Mesodermal cell (in vitro differentiated cells): ENCODE results near the gene ANKRD17.

Experiments used
- H3K27ac ChIP-seq: 2 replicates; pipeline ENCODE4 v1.7.0; 2013; ENCODE audit warnings: mild to moderate bottlenecking, low read depth, low read length, moderate library complexity; ENCODE audit not compliant: severe bottlenecking
- H3K36me3 ChIP-seq: 2 replicates; pipeline ENCODE4 v1.7.1; 2013; ENCODE audit warnings: mild to moderate bottlenecking, low read length, moderate library complexity; ENCODE audit not compliant: control insufficient read depth, insufficient read depth
- H3K4me1 ChIP-seq: one replicate; pipeline ENCODE4 v1.7.1; 2013; ENCODE audit warnings: mild to moderate bottlenecking, low read length; ENCODE audit not compliant: insufficient read depth, control insufficient read depth, poor library complexity, severe bottlenecking
- H3K4me3 ChIP-seq: 2 replicates; pipeline ENCODE4 v1.7.0; 2013; ENCODE audit warnings: low read length, control low read depth, mild to moderate bottlenecking; ENCODE audit not compliant: insufficient read depth, poor library complexity, severe bottlenecking; ENCODE audit errors: extremely low read depth
- H3K9me3 ChIP-seq: 2 replicates; pipeline ENCODE4 v1.7.1; 2013; ENCODE audit warnings: mild to moderate bottlenecking, low read length, moderate library complexity; ENCODE audit not compliant: control insufficient read depth
- WGBS, 2 experiments: methylation state at CpG; one replicate each; pipeline ENCODE4 v1.1.5; 2013; ENCODE audit warnings: missing lambda C conversion rate in 2 of 2; ENCODE audit not compliant: insufficient coverage in 2 of 2; 5-methylcytosine and 5-hydroxymethylcytosine counted together

Gene ANKRD17

DNA sequence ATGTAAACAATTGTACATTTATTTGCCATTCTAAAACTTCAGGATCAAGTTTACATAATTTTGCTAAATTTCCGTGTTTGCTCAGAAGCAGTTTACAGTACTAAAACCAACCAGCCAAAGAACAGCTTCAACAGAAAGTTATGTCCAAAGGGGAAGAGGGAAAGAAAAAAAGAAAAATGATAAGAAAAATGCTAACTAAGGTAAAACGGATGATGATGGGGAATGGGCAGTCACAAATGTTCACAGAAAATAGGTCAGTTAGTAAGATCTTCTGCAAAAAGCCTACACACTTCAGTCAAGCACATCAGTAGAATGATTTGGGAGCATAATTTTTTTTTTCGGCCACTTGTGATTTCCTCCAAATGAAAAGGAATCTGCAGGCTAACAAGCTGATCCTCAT, 182.8 kb downstream of the ANKRD17 start:
- no peaks in the 10 kb centered on the region for H3K9me3 ChIP-seq
- H3K27ac ChIP-seq = no peak overlapping the region
- 100% methylated on average over 1 of the region's 3 CpGs for WGBS, 2 experiments
- no peak overlapping the region for H3K4me3 ChIP-seq
- peaks cover 49% of the 10 kb centered on the region for H3K36me3 ChIP-seq
- H3K4me1 ChIP-seq = no peaks in the 10 kb centered on the region

- Histone ChIP-seq H3K9me3 (no peaks in the 10 kb centered on the region), H3K4me3 (peak overlapping the region; percentile 77), H3K4me1 (peaks cover 7% of the 10 kb centered on the region), H3K27ac (peak overlapping the region; percentile 96), H3K36me3 (peaks cover 22% of the 10 kb centered on the region)
- WGBS, 2 experiments = 33 to 35% methylated on average over 8 of the region's 9 CpGs
Observed at GRCh38 chr4:73070074-73070390, 188.6 kb downstream of the ANKRD17 start.

DNA sequence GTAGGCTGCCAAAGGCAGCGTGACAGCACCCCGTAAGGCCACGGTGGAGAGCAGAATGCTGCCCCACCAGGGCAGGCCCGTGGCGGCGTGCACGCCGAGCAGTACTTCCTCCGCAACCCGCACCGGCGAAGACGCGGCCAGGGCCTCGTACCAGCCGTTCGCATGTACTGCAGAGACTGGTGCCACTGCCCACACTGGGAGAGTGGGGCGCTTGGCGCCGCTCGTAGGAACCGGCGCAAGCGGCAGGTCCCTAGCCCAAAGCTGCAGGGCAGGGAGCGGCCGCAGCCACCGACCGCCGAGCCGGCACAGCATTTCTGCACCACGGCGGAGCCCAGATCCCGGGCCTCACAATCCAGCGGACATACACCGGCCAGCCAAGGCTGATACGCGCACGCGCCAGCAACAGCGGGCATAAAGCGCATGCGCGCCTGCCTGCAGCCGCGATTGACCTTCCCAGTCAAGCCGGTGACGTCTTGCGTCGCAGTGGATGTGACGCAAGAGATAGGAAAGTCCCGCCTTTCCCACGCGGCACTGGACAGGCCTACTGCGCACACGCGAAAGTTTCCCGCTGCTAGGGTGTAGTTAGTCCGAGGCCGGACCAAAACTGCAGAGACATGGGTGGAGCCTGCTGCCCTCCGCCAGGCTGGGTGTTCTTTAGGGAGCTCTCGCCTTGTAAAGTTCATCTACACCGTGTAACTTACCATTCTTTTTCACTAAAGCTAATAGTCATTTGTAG, 189.1 kb downstream of the ANKRD17 start, which contains the start of gene COX18:
Gene COX18, minus strand, starts transcription at position 379 of the 736 bp plus-strand sequence. Its CDS starts 67 bp downstream, at position 312.
- Histone ChIP-seq H3K36me3 (peaks cover 26% of the 10 kb centered on the region), H3K9me3 (no peaks in the 10 kb centered on the region), H3K27ac (peak within 1 kb of the TSS; percentile 96), H3K4me3 (peak within 1 kb of the TSS; percentile 77), H3K4me1 (peaks cover 7% of the 10 kb centered on the region)
- 0 to 1% methylated on average over 45 to 59 of the region's 62 CpGs for WGBS, 2 experiments

- H3K36me3 ChIP-seq = peaks cover 28% of the 10 kb centered on the region
- H3K9me3 ChIP-seq = no peaks in the 10 kb centered on the region
- peak overlapping the region; percentile 77 for H3K4me3 ChIP-seq
- peak overlapping the region; percentile 96 for H3K27ac ChIP-seq
- WGBS, 2 experiments = 2% methylated on average over 24 to 25 of the region's 27 CpGs
- H3K4me1 ChIP-seq = peaks cover 7% of the 10 kb centered on the region
Observed at GRCh38 chr4:73068491-73069337, 189.9 kb downstream of the ANKRD17 start.

- no peaks in the 10 kb centered on the region for H3K9me3 ChIP-seq
- WGBS, 2 experiments = no CpG with 5 or more reads among the region's 4 CpGs
- H3K36me3 ChIP-seq = peaks cover 34% of the 10 kb centered on the region
Observed at GRCh38 chr4:73067971-73068394, 190.6 kb downstream of the ANKRD17 start.

GRCh38 chr4:73066928-73067327, 191.7 kb downstream of the ANKRD17 start:
- Histone ChIP-seq H3K4me1 (peaks cover 7% of the 10 kb centered on the region), H3K36me3 (peaks cover 40% of the 10 kb centered on the region), H3K27ac (no peak overlapping the region), H3K9me3 (no peaks in the 10 kb centered on the region), H3K4me3 (no peak overlapping the region)
- 100% methylated on average over 1 of the region's 2 CpGs; no CpG with 5 or more reads in 1 of the 2 experiments for WGBS, 2 experiments

More at GRCh38 chr4:73067971-73068394, 190.6 kb downstream of the ANKRD17 start:
- Histone ChIP-seq H3K27ac (peak overlapping the region; percentile 96), H3K4me3 (peak overlapping the region; percentile 77), H3K4me1 (peaks cover 7% of the 10 kb centered on the region)

DNA sequence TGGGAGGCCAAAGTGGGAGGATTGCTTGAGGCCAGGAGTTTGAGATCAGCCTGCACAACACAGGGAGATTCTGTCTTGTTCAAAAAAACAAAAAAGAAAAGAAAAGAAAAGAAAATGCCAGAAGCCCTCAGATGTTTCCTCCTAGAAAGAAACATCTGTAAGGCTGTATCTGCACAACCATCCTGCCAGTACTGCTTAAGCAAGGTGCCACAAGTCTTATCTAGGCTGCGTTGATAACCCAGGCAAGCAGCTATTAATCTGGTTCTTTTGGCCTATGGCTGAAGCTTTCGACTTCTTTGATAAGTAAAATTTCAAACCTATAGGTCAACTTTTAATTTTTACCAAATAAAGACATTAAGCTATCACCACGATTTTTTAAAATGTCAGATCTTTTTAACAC, 192.2 kb downstream of the ANKRD17 start:
- H3K27ac ChIP-seq = no peak overlapping the region
- H3K4me1 ChIP-seq = peaks cover 7% of the 10 kb centered on the region
- WGBS, 2 experiments = 94% methylated on average over 2 of the region's 3 CpGs; no CpG with 5 or more reads in 1 of the 2 experiments
- H3K9me3 ChIP-seq = no peaks in the 10 kb centered on the region
- peaks cover 41% of the 10 kb centered on the region for H3K36me3 ChIP-seq
- no peak overlapping the region for H3K4me3 ChIP-seq

DNA sequence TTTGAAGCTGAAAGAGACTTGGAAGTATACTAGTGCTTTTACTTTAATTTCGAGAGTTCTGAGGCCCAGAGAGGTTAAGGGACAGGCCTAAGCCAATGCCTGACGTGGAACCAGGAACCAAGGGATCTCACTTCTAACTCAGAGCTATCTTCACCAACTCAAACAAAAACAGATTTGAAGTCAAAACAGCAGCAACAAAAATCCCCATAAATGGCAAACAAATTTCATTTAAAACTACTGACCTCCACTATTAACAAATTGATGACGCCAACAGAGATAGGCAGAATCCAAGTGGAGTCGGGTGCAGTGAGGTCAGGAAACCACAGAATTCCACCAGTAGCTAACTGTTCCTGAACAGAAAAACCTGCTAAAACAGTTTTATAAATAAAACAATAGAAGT, 194.1 kb downstream of the ANKRD17 start:
- peaks cover 7% of the 10 kb centered on the region for H3K4me1 ChIP-seq
- H3K4me3 ChIP-seq = no peak overlapping the region
- H3K9me3 ChIP-seq = no peaks in the 10 kb centered on the region
- H3K36me3 ChIP-seq = peaks cover 59% of the 10 kb centered on the region
- WGBS, 2 experiments = 100% methylated on average over 2 to 3 of the region's 4 CpGs
- no peak overlapping the region for H3K27ac ChIP-seq

GRCh38 chr4:73055241-73055897, 203.2 kb downstream of the ANKRD17 start:
- Histone ChIP-seq H3K36me3 (peaks cover 47% of the 10 kb centered on the region), H3K27ac (no peak overlapping the region), H3K9me3 (no peaks in the 10 kb centered on the region), H3K4me3 (no peak overlapping the region), H3K4me1 (no peaks in the 10 kb centered on the region)
- WGBS, 2 experiments = 86 to 100% methylated on average over 1 of the region's 2 CpGs

GRCh38 chr4:73053974-73054480, 204.6 kb downstream of the ANKRD17 start:
- Histone ChIP-seq H3K36me3 (peaks cover 34% of the 10 kb centered on the region), H3K27ac (no peak overlapping the region), H3K4me3 (no peak overlapping the region), H3K4me1 (no peaks in the 10 kb centered on the region), H3K9me3 (no peaks in the 10 kb centered on the region)
- 100% methylated on average over 1 of the region's 2 CpGs for WGBS, 2 experiments
